ENCODE results near the gene SPINDOC. TPM values are rescaled to one million over a fixed set of nuclear protein-coding genes. Genes with fewer than 3 reads are reported as not detected.

The SPINDOC gene
- total RNA-seq, 1 experiment from 2014 or later, result 121 TPM

DNA sequence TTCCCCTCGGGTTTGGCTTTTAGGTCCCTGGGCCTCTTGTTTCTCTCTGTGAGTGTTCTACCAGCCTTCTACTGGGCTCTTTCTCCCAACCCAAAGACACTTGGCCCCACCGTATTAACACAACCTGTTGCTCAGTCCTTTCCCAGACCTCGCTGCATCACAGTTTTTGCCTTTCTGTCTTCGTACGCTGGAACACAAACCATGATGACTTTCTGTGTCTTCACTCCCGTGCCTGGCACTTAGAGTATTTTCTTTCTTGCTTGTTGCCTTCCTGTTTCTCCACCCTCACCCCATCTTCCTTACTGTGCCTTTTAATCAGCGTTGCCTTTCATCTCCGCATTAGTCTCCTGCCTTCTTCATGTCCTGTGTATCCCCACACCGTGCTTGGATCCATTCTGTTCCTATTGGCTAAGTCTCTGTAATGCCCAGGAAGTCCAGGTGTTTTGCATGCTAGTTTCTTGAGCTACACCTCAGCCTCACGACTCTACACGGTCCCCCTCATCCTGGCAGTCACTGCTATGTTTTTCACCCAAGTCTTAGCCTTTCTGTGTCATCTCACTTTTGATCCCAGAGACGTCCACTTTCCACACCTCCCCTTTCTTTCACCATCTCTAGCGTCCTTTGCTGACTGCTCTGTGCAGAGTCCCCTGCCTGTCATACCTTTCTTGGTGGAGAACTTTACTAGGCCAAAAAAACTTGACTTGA, 27.3 kb downstream of the SPINDOC start:
- peaks cover 67 to 75% of the 10 kb centered on the region in 2 experiments for H3K4me1 Mint-ChIP-seq

More for the DNA sequence above, 27.3 kb downstream of the SPINDOC start:
- no peak overlapping the region for H3K18ac ChIP-seq (ENCODE audit: insufficient read length, low read depth, low read length)
- no peak overlapping the region for H2BK12ac ChIP-seq (ENCODE audit: insufficient read length, low read depth, low read length)
- H3K36me3 Mint-ChIP-seq (ENCODE audit: insufficient read depth in 1 of 3, low read depth in 3 of 3), result peaks cover 3 to 18% (median 16%) of the 10 kb centered on the region in 3 experiments
- no peak overlapping the region for H4K5ac ChIP-seq (ENCODE audit: insufficient read length, low read depth, low read length)
- H2BK5ac ChIP-seq (ENCODE audit: insufficient read length, low read length), result no peak overlapping the region
- WGBS (ENCODE audit: extremely low coverage, insufficient read length, low lambda C conversion rate), result no CpG with 5 or more reads among the region's 13 CpGs
- H3K27me3 Mint-ChIP-seq (ENCODE audit: low read depth), result no peaks in the 10 kb centered on the region
- peak overlapping the region; percentile 95 to 96 for H3K4me3 Mint-ChIP-seq
- DNase-seq, result no peak
- H3T11ph ChIP-seq (ENCODE audit: low read length), result no peak overlapping the region
- no peak overlapping the region for H3K4ac ChIP-seq (ENCODE audit: low read depth, low read length)
- TF ChIP-seq, protein P1, sequence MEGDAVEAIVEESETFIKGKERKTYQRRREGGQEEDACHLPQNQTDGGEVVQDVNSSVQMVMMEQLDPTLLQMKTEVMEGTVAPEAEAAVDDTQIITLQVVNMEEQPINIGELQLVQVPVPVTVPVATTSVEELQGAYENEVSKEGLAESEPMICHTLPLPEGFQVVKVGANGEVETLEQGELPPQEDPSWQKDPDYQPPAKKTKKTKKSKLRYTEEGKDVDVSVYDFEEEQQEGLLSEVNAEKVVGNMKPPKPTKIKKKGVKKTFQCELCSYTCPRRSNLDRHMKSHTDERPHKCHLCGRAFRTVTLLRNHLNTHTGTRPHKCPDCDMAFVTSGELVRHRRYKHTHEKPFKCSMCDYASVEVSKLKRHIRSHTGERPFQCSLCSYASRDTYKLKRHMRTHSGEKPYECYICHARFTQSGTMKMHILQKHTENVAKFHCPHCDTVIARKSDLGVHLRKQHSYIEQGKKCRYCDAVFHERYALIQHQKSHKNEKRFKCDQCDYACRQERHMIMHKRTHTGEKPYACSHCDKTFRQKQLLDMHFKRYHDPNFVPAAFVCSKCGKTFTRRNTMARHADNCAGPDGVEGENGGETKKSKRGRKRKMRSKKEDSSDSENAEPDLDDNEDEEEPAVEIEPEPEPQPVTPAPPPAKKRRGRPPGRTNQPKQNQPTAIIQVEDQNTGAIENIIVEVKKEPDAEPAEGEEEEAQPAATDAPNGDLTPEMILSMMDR (conservative IDR thresholded peaks at IDR 0.05), result no peak
- peak overlapping the region in 2 of 3 experiments; percentile 3 to 85; a peak in 2 of 7 replicates for H3K27ac Mint-ChIP-seq
- H4K91ac ChIP-seq (ENCODE audit: insufficient read length, low read depth, low read length), result no peak overlapping the region
- H4K8ac ChIP-seq (replicated peaks; ENCODE audit: insufficient read length, low read depth, low read length), result no peak overlapping the region
- peaks cover 36% of the 10 kb centered on the region; the same call in 1 of the 2 replicates for H3K79me2 ChIP-seq (ENCODE audit: insufficient read depth, low read length)
- peaks cover 13% of the 10 kb centered on the region for H3K79me1 ChIP-seq (ENCODE audit: insufficient read depth, low read depth, low read length, poor library complexity, severe bottlenecking)
- no peak overlapping the region for H2AK5ac ChIP-seq (ENCODE audit: insufficient read length, low read length)
- H3K23me2 ChIP-seq (ENCODE audit: insufficient read length, low read depth, low read length, poor library complexity, severe bottlenecking), result peaks cover 15% of the 10 kb centered on the region
- H3K27me3 ChIP-seq (ENCODE audit: insufficient read depth, low read length), result no peaks in the 10 kb centered on the region
- H3K9me3 ChIP-seq (ENCODE audit: control insufficient read depth, low read depth, low read length), result no peaks in the 10 kb centered on the region
- no peaks in the 10 kb centered on the region for H4K20me1 ChIP-seq (ENCODE audit: control insufficient read depth, insufficient read depth, insufficient read length)
- H3K56ac ChIP-seq (ENCODE audit: insufficient read length, low read depth, low read length), result no peak overlapping the region
- H2BK20ac ChIP-seq (ENCODE audit: low read depth, low read length, poor library complexity, severe bottlenecking), result no peak overlapping the region
- H3K4me1 ChIP-seq (ENCODE audit: insufficient read depth, low read length), result peaks cover 14% of the 10 kb centered on the region
- no peak overlapping the region for H3K14ac ChIP-seq (ENCODE audit: insufficient read depth, low read length)
- no peak overlapping the region for H3K27ac ChIP-seq (ENCODE audit: insufficient read length, low read depth, low read length)
- H3K23ac ChIP-seq (ENCODE audit: insufficient read length, low read depth, low read length), result no peak overlapping the region
- H2BK15ac ChIP-seq (ENCODE audit: low read depth, low read length), result no peak overlapping the region
- H3K9me3 Mint-ChIP-seq, result peaks cover 0 to 4% of the 10 kb centered on the region in 2 experiments; a peak in 1 of 5 replicates
- H3K4me2 ChIP-seq (ENCODE audit: insufficient read depth, insufficient read length, low read length), result peak overlapping the region; percentile 85
- H2AFZ ChIP-seq (ENCODE audit: low read length), result no peak overlapping the region
- peak overlapping the region; percentile 74 for H3K9ac ChIP-seq (ENCODE audit: extremely low read depth, insufficient read length, low read length)
- no peak overlapping the region for H2BK120ac ChIP-seq (ENCODE audit: low read depth, low read length, poor library complexity, severe bottlenecking)

All from H9 (cell line).